A549 (cell line): ENCODE measurements around the gene SULF2. TPM values are rescaled to one million over a fixed set of nuclear protein-coding genes. Genes with fewer than 3 reads are reported as not detected.

Experiments
- ATAC-seq, 2 experiments: fragments of 200-7000 bp in 1 of 2; fragments of >200 bp in 1 of 2; cut with Nextera tagmentation in 1 of 2; cut with Tn5 transposase in 1 of 2; 3 replicates each; pipeline versions ENCODE4 v1.8.0 to v1.9.1; 2018 to 2020; ENCODE audit warnings: mild to moderate bottlenecking in 1 of 2, moderate library complexity in 1 of 2
- CTCF ChIA-PET: fragments of 300-600 bp; sonication (Branson Sonifier 250); formaldehyde crosslinking; extraction: SDS; loops from one replicate; lab custom pipeline; 2021; ENCODE audit warnings: antibody characterized with exemption, inconsistent platforms; lab: Yijun Ruan, JAX
- POLR2A ChIA-PET: fragments of 350-600 bp; formaldehyde crosslinking; extraction: SDS; loops from one replicate; lab custom pipeline; 2021; ENCODE audit warnings: antibody characterized with exemption, inconsistent platforms; lab: Yijun Ruan, JAX
- DNase-seq, 2 experiments: peaks; one replicate each; pipeline versions ENCODE4 v3.0.0 to v3.0.0-alpha.2; 2011 to 2016; ENCODE audit warnings: low read depth in 1 of 2, low spot score in 1 of 2
- FAIRE-seq: peaks from 2 replicates; lab custom pipeline; 2011; peaks lifted over from hg19 to GRCh38; lab: Jason Lieb, UNC
- H3K27ac ChIP-seq, 2 experiments: fragments of >200 bp; sonication (Bioruptor Twin); formaldehyde crosslinking; 3 replicates each; pipeline ENCODE4 v1.5.1; 2016 to 2017
- H3K4me1 ChIP-seq: fragments of >200 bp; sonication (Bioruptor Twin); formaldehyde crosslinking; 3 replicates; pipeline ENCODE4 v1.6.1; 2016
- H3K4me2 ChIP-seq: fragments of >200 bp; sonication (Bioruptor Twin); formaldehyde crosslinking; 3 replicates; pipeline ENCODE4 v1.6.1; 2016
- H3K4me3 ChIP-seq: fragments of >200 bp; sonication (Bioruptor Twin); formaldehyde crosslinking; 3 replicates; pipeline ENCODE4 v1.5.1; 2016
- H3K9me3 ChIP-seq: fragments of >200 bp; sonication (Bioruptor Twin); formaldehyde crosslinking; 3 replicates; pipeline ENCODE4 v1.6.1; 2016
- ATOH8 ChIP-seq: fragments of 250-450 bp; sonication (Bioruptor Pico); IDR thresholded peaks from 2 replicates; pipeline ENCODE4 v1.5.0; 2020; ENCODE audit warnings: low read depth, mild to moderate bottlenecking, moderate library complexity
- BCL3 ChIP-seq: fragments of >200 bp; sonication (Bioruptor Twin); formaldehyde crosslinking; IDR thresholded peaks from 3 replicates; pipeline ENCODE4 v1.6.1; 2016
- CHD2 ChIP-seq: fragments of 150-350 bp; IDR thresholded peaks from 2 replicates; pipeline ENCODE4 v1.6.1; 2014; ENCODE audit warnings: low read length; ENCODE audit not compliant: partially characterized antibody
- CTCF ChIP-seq: fragments of >200 bp; sonication (Bioruptor Twin); formaldehyde crosslinking; IDR thresholded peaks from 3 replicates; pipeline ENCODE4 v1.5.1; 2016
- E2F6 ChIP-seq: IDR thresholded peaks from 2 replicates; pipeline ENCODE4 v1.6.1; 2012; ENCODE audit warnings: low read depth, borderline replicate concordance
- ESRRA ChIP-seq: fragments of 150-350 bp; IDR thresholded peaks from 2 replicates; pipeline ENCODE4 v1.6.1; 2014; ENCODE audit warnings: mild to moderate bottlenecking, low read length, borderline replicate concordance
- FOXS1 ChIP-seq: fragments of 250-450 bp; sonication (Bioruptor Pico); IDR thresholded peaks from 2 replicates; pipeline ENCODE4 v1.5.0; 2020; ENCODE audit warnings: mild to moderate bottlenecking, moderate library complexity
- GATA3 ChIP-seq: IDR thresholded peaks from 2 replicates; pipeline ENCODE4 v1.6.1; 2012; ENCODE audit warnings: borderline replicate concordance
- HEYL ChIP-seq: fragments of 250-450 bp; sonication (Bioruptor Pico); IDR thresholded peaks from 2 replicates; pipeline ENCODE4 v1.8.0; 2021; ENCODE audit warnings: mild to moderate bottlenecking, moderate library complexity
- MAX ChIP-seq: IDR thresholded peaks from 2 replicates; pipeline ENCODE4 v1.6.1; 2012
- NFE2L2 ChIP-seq: fragments of 150-350 bp; conservative IDR thresholded peaks from 2 replicates; pipeline ENCODE4 v1.6.1; 2014; ENCODE audit warnings: low read length
- PBX3 ChIP-seq: IDR thresholded peaks from 2 replicates; pipeline ENCODE4 v1.6.1; 2012
- POLR2AphosphoS2 ChIP-seq: conservative IDR thresholded peaks from 2 replicates; pipeline ENCODE4 v1.6.1; 2012; ENCODE audit warnings: low read length, improper control_type of control experiment, inconsistent platforms
- RAD21 ChIP-seq, 2 experiments: fragments of >200 bp in 1 of 2; sonication (Bioruptor Twin) in 1 of 2; formaldehyde crosslinking in 1 of 2; IDR thresholded peaks in 1 of 2; conservative IDR thresholded peaks in 1 of 2; 2 replicates in 1 of 2; 3 replicates in 1 of 2; pipeline ENCODE4 v1.6.1; 2012 to 2018; ENCODE audit warnings: inconsistent platforms in 1 of 2
- RCOR1 ChIP-seq: fragments of 150-350 bp; IDR thresholded peaks from 2 replicates; pipeline ENCODE4 v1.6.1; 2014; ENCODE audit warnings: antibody characterized with exemption, low read length, low read depth
- RNF2 ChIP-seq: fragments of 200-600 bp; sonication (generic); IDR thresholded peaks from 2 replicates; pipeline ENCODE4 v1.6.1; 2016; ENCODE audit warnings: low read depth, mild to moderate bottlenecking, antibody characterized with exemption, moderate library complexity, borderline replicate concordance
- TFCP2L1 ChIP-seq: fragments of 250-450 bp; sonication (Bioruptor Pico); IDR thresholded peaks from 2 replicates; pipeline ENCODE4 v1.5.0; 2021; ENCODE audit warnings: mild to moderate bottlenecking
- USF2 ChIP-seq: fragments of 450-650 bp; IDR thresholded peaks from 2 replicates; pipeline ENCODE4 v1.6.1; 2014; ENCODE audit warnings: antibody characterized with exemption
- WGBS: methylation state at CpG from one replicate; pipeline ENCODE4 v1.1.6; 2017; ENCODE audit errors: missing lambda C conversion rate; 5-methylcytosine and 5-hydroxymethylcytosine counted together
- polyA plus RNA-seq, 4 experiments: library from polyadenylated mRNA; depleted of rRNA in 3 of 4; stranded (reverse); fragments of >200 nt; fragmentation: RNase III in 1 of 4; extraction: RNeasy Plus Mini Kit Qiagen cat#74134 plus additional on column Dnase treatment in 1 of 4; gene quantifications; 2 replicates in 3 of 4; 3 replicates in 1 of 4; pipeline ENCODE4 v1.2.3, GENCODE V29; 2011 to 2017

The SULF2 gene
- polyA plus RNA-seq, 2 of the 4 experiments (the other 2 are of a cell fraction) = 5.8 to 16.8 TPM

- CTCF ChIA-PET = interaction anchor here (1.3 to 2.6 kb wide), 6 partner anchors 16 to 912 kb away, joined by 4 to 9 read pairs (median 6); no protein-coding TSS in a partner anchor
These were observed 76.1 kb downstream of the SULF2 start for GRCh38 chr20:47708953-47709833.

More at GRCh38 chr20:47708953-47709833, 76.1 kb downstream of the SULF2 start:
- DNase-seq (no peak), FAIRE-seq (no peak), ATAC-seq (no peak)
- H3K4me3 ChIP-seq = no peak overlapping the region
- H3K9me3 ChIP-seq = no peaks in the 10 kb centered on the region
- TF ChIP-seq MAX = no peak
- TF ChIP-seq PBX3 = no peak
- no peak for TF ChIP-seq CHD2
- TF ChIP-seq TFCP2L1 = no peak
- TF ChIP-seq USF2 = no peak
- TF ChIP-seq POLR2AphosphoS2 = no peak
- TF ChIP-seq CTCF = no peak
- TF ChIP-seq NFE2L2 = no peak
- TF ChIP-seq RCOR1 = no peak
- TF ChIP-seq HEYL (CRISPR knock-in tag) = no peak
- TF ChIP-seq BCL3 = no peak
- no peak for TF ChIP-seq ATOH8 (CRISPR knock-in tag)
- TF ChIP-seq E2F6 = no peak
- TF ChIP-seq RAD21 (conservative IDR thresholded peaks at IDR 0.05 in 1 of 2, IDR thresholded peaks at IDR 0.05 in 1 of 2) = no peak
- no peak for TF ChIP-seq GATA3
- no peak for TF ChIP-seq ESRRA
- no peak for TF ChIP-seq RNF2
- no peak for TF ChIP-seq FOXS1 (CRISPR knock-in tag)
- 72% methylated on average over 9 of the region's 10 CpGs for WGBS
- H3K4me2 ChIP-seq = no peak overlapping the region
- POLR2A ChIA-PET = no interaction called here
- no peak overlapping the region; a peak in 1 of 6 replicates for H3K27ac ChIP-seq
- peaks cover 14% of the 10 kb centered on the region; the same call in 1 of the 3 replicates for H3K4me1 ChIP-seq
